Osteoblast (primary cell): ENCODE data around the gene BIRC7. TPM values are rescaled to one million over a fixed set of nuclear protein-coding genes. Genes with fewer than 3 reads are reported as not detected.

Experiments used
- DNase-seq: peaks from one replicate; pipeline ENCODE4 v3.0.0; 2011; ENCODE audit warnings: low spot score, mixed read lengths; ENCODE audit not compliant: insufficient read length; ENCODE audit errors: missing footprints
- H2AFZ ChIP-seq: 2 replicates; pipeline ENCODE4 v1.6.0; 2011; ENCODE audit warnings: mild to moderate bottlenecking, low read length
- H3K27ac ChIP-seq: 2 replicates; pipeline ENCODE4 v1.5.1; 2011; ENCODE audit warnings: mild to moderate bottlenecking, low read depth, low read length, moderate library complexity
- H3K27me3 ChIP-seq: 2 replicates; pipeline ENCODE4 v1.6.0; 2012; ENCODE audit warnings: mild to moderate bottlenecking, control low read depth, inconsistent platforms, low read length, moderate library complexity; ENCODE audit not compliant: insufficient read depth
- H3K36me3 ChIP-seq: 2 replicates; pipeline ENCODE4 v1.5.1; 2011; ENCODE audit warnings: mild to moderate bottlenecking, low read length, control low read depth, moderate library complexity; ENCODE audit not compliant: insufficient read depth
- H3K4me1 ChIP-seq: 2 replicates; pipeline ENCODE4 v1.5.1; 2011; ENCODE audit warnings: mild to moderate bottlenecking, low read length, control low read depth, moderate library complexity; ENCODE audit not compliant: insufficient read depth
- H3K4me2 ChIP-seq: 2 replicates; pipeline ENCODE4 v1.6.0; 2011; ENCODE audit warnings: mild to moderate bottlenecking, low read length; ENCODE audit not compliant: insufficient read depth
- H3K4me3 ChIP-seq: fragments of 200-600 bp; sonication (generic); 3 replicates; pipeline ENCODE4 v1.5.1; 2012; ENCODE audit warnings: mild to moderate bottlenecking, low read length, inconsistent platforms; ENCODE audit not compliant: insufficient read depth
- H3K79me2 ChIP-seq: 2 replicates; pipeline ENCODE4 v1.6.0; 2012; ENCODE audit warnings: mild to moderate bottlenecking, low read length, control low read depth, inconsistent platforms; ENCODE audit not compliant: insufficient read depth
- H3K9me3 ChIP-seq: 2 replicates; pipeline ENCODE4 v1.5.1; 2011; ENCODE audit warnings: low read depth, low read length, control low read depth
- H4K20me1 ChIP-seq: 2 replicates; pipeline ENCODE4 v1.6.0; 2012; ENCODE audit warnings: mild to moderate bottlenecking, low read length, control low read depth; ENCODE audit not compliant: insufficient read depth
- CTCF ChIP-seq: IDR thresholded peaks from 2 replicates; pipeline ENCODE4 v1.5.1; 2011; ENCODE audit warnings: mild to moderate bottlenecking, low read depth, low read length, moderate library complexity; ENCODE audit errors: extremely low read depth
- total RNA-seq: library from RNA; depleted of rRNA; stranded (reverse); fragments of >200 nt; gene quantifications from 2 replicates; pipeline ENCODE4 v1.2.3, GENCODE V29; 2012

BIRC7 gene
- total RNA-seq, 1 donor, result under 0.01 TPM

DNA sequence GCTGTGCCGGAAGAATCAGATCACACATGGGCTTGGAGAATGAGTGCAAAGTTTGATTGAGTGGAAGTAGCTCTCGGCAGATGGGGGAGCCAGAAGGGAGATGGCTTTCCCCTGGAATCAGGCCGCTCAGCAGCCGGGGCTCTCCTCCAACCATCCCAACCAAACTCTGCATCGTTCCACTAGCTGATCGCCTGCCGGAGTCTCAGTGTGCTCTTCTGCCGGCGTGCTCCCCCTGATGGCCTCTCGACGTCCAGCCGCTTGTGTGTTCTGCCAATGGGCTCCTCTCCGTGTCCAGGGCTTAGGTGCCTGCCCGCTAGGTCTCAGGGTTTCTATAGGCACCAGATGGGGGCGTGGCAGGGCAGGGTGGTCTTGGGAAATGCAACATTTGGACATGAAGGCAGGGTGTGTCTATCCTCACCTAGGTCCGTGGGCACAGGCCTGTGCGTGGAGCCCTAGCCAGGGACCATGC, 4.9 kb upstream of the BIRC7 start:
- no peaks in the 10 kb centered on the region for H3K79me2 ChIP-seq
- no peaks in the 10 kb centered on the region for H4K20me1 ChIP-seq
- no peaks in the 10 kb centered on the region for H3K9me3 ChIP-seq
- H3K27ac ChIP-seq, result peak overlapping the region; percentile 91
- TF ChIP-seq CTCF, result peak; percentile 66
- no peak overlapping the region for H3K4me3 ChIP-seq
- H3K4me2 ChIP-seq, result peak overlapping the region; percentile 36
- peaks cover 29% of the 10 kb centered on the region for H3K4me1 ChIP-seq
- no peaks in the 10 kb centered on the region for H3K27me3 ChIP-seq
- H2AFZ ChIP-seq, result peak overlapping the region; percentile 95
- peak; percentile 90 for DNase-seq
- H3K36me3 ChIP-seq, result no peaks in the 10 kb centered on the region

- Histone ChIP-seq H3K4me3 (peak overlapping the region; percentile 24), H3K4me1 (peaks cover 29% of the 10 kb centered on the region), H3K36me3 (no peaks in the 10 kb centered on the region), H3K9me3 (no peaks in the 10 kb centered on the region), H3K79me2 (no peaks in the 10 kb centered on the region), H3K4me2 (peak overlapping the region; percentile 53), H3K27me3 (no peaks in the 10 kb centered on the region), H3K27ac (peak overlapping the region; percentile 91), H2AFZ (peak overlapping the region; percentile 69), H4K20me1 (no peaks in the 10 kb centered on the region)
- TF ChIP-seq CTCF, result no peak
- peak; percentile 99 for DNase-seq
Observed at GRCh38 chr20:63232235-63233060, 3.3 kb upstream of the BIRC7 start.

DNA sequence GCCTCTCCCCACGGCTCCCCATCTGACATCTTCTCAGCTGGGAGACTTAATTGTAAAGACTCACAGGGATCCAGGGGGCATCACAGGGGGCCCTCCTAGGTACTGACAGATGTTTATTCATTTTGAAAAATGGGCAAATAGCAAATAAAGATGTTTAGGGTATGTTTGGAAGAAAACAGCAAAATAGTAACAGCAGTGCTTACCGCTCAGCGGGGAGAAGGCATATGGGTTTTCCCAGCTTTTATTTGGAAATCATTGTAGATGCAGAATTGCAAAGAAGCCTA, 2.7 kb upstream of the BIRC7 start:
- Histone ChIP-seq H3K4me3 (peak overlapping the region; percentile 24), H2AFZ (no peak overlapping the region), H3K36me3 (no peaks in the 10 kb centered on the region), H4K20me1 (no peaks in the 10 kb centered on the region), H3K27ac (peak overlapping the region; percentile 91), H3K27me3 (no peaks in the 10 kb centered on the region), H3K9me3 (no peaks in the 10 kb centered on the region), H3K79me2 (no peaks in the 10 kb centered on the region), H3K4me2 (peak overlapping the region; percentile 53), H3K4me1 (peaks cover 29% of the 10 kb centered on the region)
- no peak for TF ChIP-seq CTCF
- DNase-seq, result no peak

- Histone ChIP-seq H3K79me2 (no peaks in the 10 kb centered on the region), H3K4me1 (peaks cover 29% of the 10 kb centered on the region), H3K27ac (no peak overlapping the region), H3K36me3 (no peaks in the 10 kb centered on the region), H2AFZ (no peak overlapping the region), H4K20me1 (no peaks in the 10 kb centered on the region), H3K27me3 (no peaks in the 10 kb centered on the region), H3K4me2 (no peak overlapping the region), H3K4me3 (no peak overlapping the region), H3K9me3 (no peaks in the 10 kb centered on the region)
- TF ChIP-seq CTCF, result no peak
- no peak for DNase-seq
Observed at GRCh38 chr20:63233924-63234323, 1.8 kb upstream of the BIRC7 start.
